Measurements from ENCODE around the gene KCND3.

DNA sequence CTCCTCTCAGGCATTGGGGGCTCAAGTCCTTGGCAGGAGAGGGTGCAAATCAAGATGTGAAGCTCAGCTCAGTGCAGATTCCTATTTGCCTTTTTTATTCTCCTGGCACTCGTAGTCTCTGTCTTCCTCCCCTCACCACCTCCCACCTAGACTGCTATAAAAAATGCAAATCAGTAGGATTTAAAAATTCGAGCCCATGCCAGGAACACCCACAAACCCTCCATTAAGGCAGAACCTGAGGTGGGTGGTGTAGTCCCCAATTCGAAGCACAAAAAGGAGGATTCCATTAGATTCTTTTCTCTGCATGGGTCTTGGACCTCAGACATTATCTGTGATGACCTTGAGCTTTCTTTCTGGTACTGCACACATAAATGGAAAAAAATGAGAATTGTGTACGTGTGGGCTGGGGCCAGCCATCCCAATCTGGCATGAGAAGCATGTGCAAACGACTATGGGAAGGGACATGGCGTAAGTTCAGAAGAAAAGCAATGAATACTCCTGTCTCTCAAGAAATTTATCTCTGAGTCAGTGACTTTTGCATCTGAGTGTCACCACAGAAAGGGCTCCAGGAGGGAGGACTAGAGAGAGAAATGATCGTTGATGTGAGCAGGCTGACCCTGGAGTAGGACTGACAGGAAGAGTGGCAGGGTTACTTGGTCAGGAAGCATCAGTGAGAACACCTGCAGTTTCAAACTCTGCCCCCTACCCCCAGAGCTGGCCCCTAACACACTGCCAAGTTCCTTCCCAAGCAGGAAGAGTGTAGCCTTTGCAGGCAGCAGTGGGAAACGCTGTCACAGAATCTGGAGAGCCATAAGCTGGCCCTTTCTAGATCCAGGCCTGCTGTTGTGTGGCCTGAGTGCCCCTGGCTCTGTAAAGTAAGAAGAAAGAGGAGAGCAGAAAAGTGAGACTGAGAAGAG lies 252.0 kb downstream of the KCND3 start:
- TF ChIP-seq CTCF (IDR thresholded peaks at IDR 0.05; ENCODE audit: low read depth, low read length) (no peak), EZH2phosphoT487 (IDR thresholded peaks at IDR 0.05; ENCODE audit: low read depth) (no peak)
